Measurements from ENCODE around the gene LRCH1. TPM values are rescaled to one million over a fixed set of nuclear protein-coding genes. Genes with fewer than 3 reads are reported as not detected.

Gene LRCH1
- total RNA-seq, 2 experiments from 2014 or later: 16.7 to 27.8 TPM

GRCh38 chr13:46641274-46642081 is 88.5 kb downstream of the LRCH1 start:
- H3K4me1 ChIP-seq (ENCODE audit: insufficient read depth, low read length, poor library complexity, severe bottlenecking): peaks cover 28% of the 10 kb centered on the region
- intact Hi-C loops (cut with micrococcal nuclease; ENCODE audit: unreplicated experiment): no loop called here
- H3K4me3 ChIP-seq (ENCODE audit: low read depth, low read length, poor library complexity, severe bottlenecking): no peak overlapping the region
- no peak overlapping the region for H3K27ac ChIP-seq (ENCODE audit: low read depth, low read length, poor library complexity, severe bottlenecking)
- POLR2A ChIA-PET: interaction anchor here (0.7 to 2.8 kb wide), 2 partner anchors 12 to 56 kb away, joined by 4 to 11 read pairs; no protein-coding TSS in a partner anchor
- no TSS peak for BruUV-seq (replicated peaks)
- DNase-seq (ENCODE audit: low spot score): no peak
- H3K4me2 ChIP-seq (ENCODE audit: low read length): no peak overlapping the region
- H3K79me2 ChIP-seq (ENCODE audit: insufficient read depth, low read depth, low read length): peaks cover 81% of the 10 kb centered on the region; the same call in 1 of the 2 replicates
- H3K36me3 ChIP-seq (ENCODE audit: insufficient read depth, low read length): no peaks in the 10 kb centered on the region
- no peaks in the 10 kb centered on the region for H3K9me3 ChIP-seq (ENCODE audit: low read length)
- H3K9me2 ChIP-seq (ENCODE audit: insufficient read depth, low read length): no peaks in the 10 kb centered on the region
- CTCF ChIA-PET (ENCODE audit: unreplicated experiment): no interaction called here
- H4K20me1 ChIP-seq (ENCODE audit: insufficient read depth, low read length): peaks cover 33% of the 10 kb centered on the region
- TF ChIP-seq CTCF (conservative IDR thresholded peaks at IDR 0.05; ENCODE audit: low read length): no peak
- no peak overlapping the region for H2AFZ ChIP-seq (ENCODE audit: low read length)

DNA sequence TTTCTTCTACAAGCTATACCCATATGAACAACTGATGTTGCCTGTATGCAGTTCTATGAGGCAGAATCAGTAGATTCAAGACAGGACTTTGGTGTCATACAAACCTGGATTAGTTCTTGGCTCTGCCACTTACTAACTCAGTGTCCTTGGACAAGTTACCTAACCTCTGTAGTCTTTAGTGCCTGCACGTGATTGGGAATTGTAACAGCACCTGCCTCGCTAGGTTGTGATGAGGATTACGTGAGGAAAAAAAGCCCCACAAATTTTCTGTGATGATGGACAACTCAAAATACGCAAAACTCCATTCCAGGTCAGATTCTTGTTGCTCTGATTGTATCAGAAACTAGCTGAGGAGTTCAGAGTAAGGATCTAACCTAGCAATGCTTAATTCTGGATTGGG is 89.3 kb downstream of the LRCH1 start:
- Histone ChIP-seq H4K20me1 (ENCODE audit: insufficient read depth, low read length) (peaks cover 37% of the 10 kb centered on the region), H2AFZ (ENCODE audit: low read length) (no peak overlapping the region), H3K27ac (ENCODE audit: low read depth, low read length, poor library complexity, severe bottlenecking) (no peak overlapping the region), H3K4me2 (ENCODE audit: low read length) (no peak overlapping the region), H3K9me2 (ENCODE audit: insufficient read depth, low read length) (no peaks in the 10 kb centered on the region), H3K4me3 (ENCODE audit: low read depth, low read length, poor library complexity, severe bottlenecking) (no peak overlapping the region), H3K9me3 (ENCODE audit: low read length) (no peaks in the 10 kb centered on the region), H3K36me3 (ENCODE audit: insufficient read depth, low read length) (no peaks in the 10 kb centered on the region), H3K4me1 (ENCODE audit: insufficient read depth, low read length, poor library complexity, severe bottlenecking) (peaks cover 32% of the 10 kb centered on the region), H3K79me2 (ENCODE audit: insufficient read depth, low read depth, low read length) (peaks cover 79% of the 10 kb centered on the region; the same call in 1 of the 2 replicates)
- POLR2A ChIA-PET: interaction anchor here (2.8 kb wide), 1 partner anchor 13 kb away, joined by 11 read pairs; no protein-coding TSS in a partner anchor
- CTCF ChIA-PET (ENCODE audit: unreplicated experiment): no interaction called here
- BruUV-seq (replicated peaks): no TSS peak
- DNase-seq (ENCODE audit: low spot score): no peak
- TF ChIP-seq EZH2phosphoT487 (IDR thresholded peaks at IDR 0.05; ENCODE audit: borderline replicate concordance, low read depth, low read length) (no peak), CTCF (conservative IDR thresholded peaks at IDR 0.05; ENCODE audit: low read length) (no peak)
- intact Hi-C loops (cut with micrococcal nuclease; ENCODE audit: unreplicated experiment): no loop called here
